Ishikawa (cell line): Measurements from ENCODE around the gene SH2D4B.

Experiments
- CEBPB ChIP-seq: IDR thresholded peaks from 2 replicates; pipeline ENCODE4 v1.6.1; 2012
- CREB1 ChIP-seq: IDR thresholded peaks from 2 replicates; pipeline ENCODE4 v1.6.1; 2012; ENCODE audit warnings: low read depth
- EGR1 ChIP-seq: IDR thresholded peaks from 2 replicates; pipeline ENCODE4 v1.6.1; 2012
- EP300 ChIP-seq: IDR thresholded peaks from 2 replicates; pipeline ENCODE4 v1.6.1; 2012; ENCODE audit warnings: borderline replicate concordance
- FOXM1 ChIP-seq: IDR thresholded peaks from 2 replicates; pipeline ENCODE4 v1.6.1; 2012; ENCODE audit warnings: low read depth, borderline replicate concordance
- MAX ChIP-seq: IDR thresholded peaks from 2 replicates; pipeline ENCODE4 v1.6.1; 2012
- NFIC ChIP-seq: IDR thresholded peaks from 2 replicates; pipeline ENCODE4 v1.6.1; 2012
- RAD21 ChIP-seq: IDR thresholded peaks from 2 replicates; pipeline ENCODE4 v1.6.1; 2012; ENCODE audit warnings: low read depth
- REST ChIP-seq: IDR thresholded peaks from 2 replicates; pipeline ENCODE4 v1.6.1; 2012; ENCODE audit warnings: low read depth, mild to moderate bottlenecking
- TAF1 ChIP-seq: IDR thresholded peaks from 2 replicates; pipeline ENCODE4 v1.6.1; 2012; ENCODE audit warnings: low read depth, mild to moderate bottlenecking
- TCF12 ChIP-seq: IDR thresholded peaks from 2 replicates; pipeline ENCODE4 v1.6.1; 2012; ENCODE audit warnings: low read depth
- TEAD4 ChIP-seq: IDR thresholded peaks from 2 replicates; pipeline ENCODE4 v1.6.1; 2012
- USF1 ChIP-seq: IDR thresholded peaks from 2 replicates; pipeline ENCODE4 v1.6.1; 2012
- ZBTB7A ChIP-seq: IDR thresholded peaks from 2 replicates; pipeline ENCODE4 v1.6.1; 2012; ENCODE audit warnings: low read depth

Gene SH2D4B

GRCh38 chr10:80532571-80532970, 5.1 kb upstream of the SH2D4B start:
- no peak for TF ChIP-seq RAD21
- no peak for TF ChIP-seq CEBPB
- TF ChIP-seq TEAD4, result no peak
- TF ChIP-seq NFIC, result no peak
- no peak for TF ChIP-seq ZBTB7A
- TF ChIP-seq CREB1, result no peak
- no peak for TF ChIP-seq TCF12

GRCh38 chr10:80535671-80536360, 1.9 kb upstream of the SH2D4B start:
- TF ChIP-seq NFIC (no peak), TCF12 (no peak), ZBTB7A (peak; percentile 85; the same call in 1 of the 2 replicates), USF1 (no peak), MAX (no peak), EGR1 (no peak), RAD21 (peak; percentile 48; the same call in 1 of the 2 replicates), CEBPB (no peak)

GRCh38 chr10:80536361-80536835, 1.3 kb upstream of the SH2D4B start:
- TF ChIP-seq ZBTB7A (no peak), USF1 (no peak)

GRCh38 chr10:80537086-80537735, 491 bp upstream of the SH2D4B start:
- no peak for TF ChIP-seq CREB1
- no peak for TF ChIP-seq REST
- no peak for TF ChIP-seq FOXM1
- TF ChIP-seq RAD21, result no peak
- no peak for TF ChIP-seq TCF12
- TF ChIP-seq EP300, result no peak
- TF ChIP-seq TEAD4, result no peak

GRCh38 chr10:80538481-80539185, 931 bp downstream of the SH2D4B start:
- no peak for TF ChIP-seq NFIC
- TF ChIP-seq CEBPB, result no peak
- no peak for TF ChIP-seq ZBTB7A

- no peak for TF ChIP-seq TCF12
- no peak for TF ChIP-seq EGR1
- no peak for TF ChIP-seq CREB1
- no peak for TF ChIP-seq ZBTB7A
- TF ChIP-seq REST, result no peak
These were observed 1.8 kb downstream of the SH2D4B start for GRCh38 chr10:80539421-80540031.

- no peak for TF ChIP-seq EGR1
- no peak for TF ChIP-seq NFIC
- TF ChIP-seq TCF12, result no peak
- TF ChIP-seq ZBTB7A, result no peak
- no peak for TF ChIP-seq TEAD4
- no peak for TF ChIP-seq FOXM1
- no peak for TF ChIP-seq TAF1
- no peak for TF ChIP-seq RAD21
- TF ChIP-seq CEBPB, result no peak
- no peak for TF ChIP-seq CREB1
These were observed 2.4 kb downstream of the SH2D4B start for GRCh38 chr10:80540136-80540535.
